GM19025 (cell line): ENCODE data around the gene DAD1.
"Not testable (repeated sequence)": the region's sequence is repeated elsewhere in the genome, so short reads cannot be mapped to it uniquely, and the experiment has no call there.

Source experiments
- ATAC-seq: cut with Tn5 transposase; IDR thresholded peaks from one replicate; pipeline ENCODE4 v1.9.1; 2021; ENCODE audit warnings: mild to moderate bottlenecking, low read depth, moderate library complexity; ENCODE audit not compliant: unreplicated experiment

DAD1 gene

GRCh38 chr14:22569737-22570131 is 19.3 kb downstream of the DAD1 start:
- ATAC-seq: no peak

GRCh38 chr14:22569106-22569736 is 19.8 kb downstream of the DAD1 start:
- no peak for ATAC-seq

GRCh38 chr14:22567437-22567836 is 21.6 kb downstream of the DAD1 start:
- no peak for ATAC-seq

GRCh38 chr14:22566845-22567244 is 22.2 kb downstream of the DAD1 start:
- ATAC-seq: no peak

GRCh38 chr14:22566266-22566665 is 22.8 kb downstream of the DAD1 start:
- ATAC-seq: not testable (repeated sequence)

GRCh38 chr14:22565391-22565945 is 23.6 kb downstream of the DAD1 start:
- no peak for ATAC-seq

- ATAC-seq: no peak
Observed at GRCh38 chr14:22564463-22564862, 24.6 kb downstream of the DAD1 start.

- no peak for ATAC-seq
Observed at GRCh38 chr14:22563987-22564386, 25.0 kb downstream of the DAD1 start.

GRCh38 chr14:22561661-22562579 is 27.1 kb downstream of the DAD1 start:
- no peak for ATAC-seq

GRCh38 chr14:22561366-22561660 is 27.7 kb downstream of the DAD1 start:
- no peak for ATAC-seq

GRCh38 chr14:22560662-22561365 is 28.2 kb downstream of the DAD1 start:
- ATAC-seq: no peak

- no peak for ATAC-seq
Observed at GRCh38 chr14:22559041-22559440, 30.0 kb downstream of the DAD1 start.

- ATAC-seq: no peak
Observed at GRCh38 chr14:22558221-22558913, 30.7 kb downstream of the DAD1 start.

- no peak for ATAC-seq
Observed at GRCh38 chr14:22557846-22558220, 31.2 kb downstream of the DAD1 start.

- ATAC-seq: no peak
Observed at GRCh38 chr14:22556990-22557623, 31.9 kb downstream of the DAD1 start.

- peak; percentile 70 for ATAC-seq
Observed at GRCh38 chr14:22556021-22556989, 32.7 kb downstream of the DAD1 start.

GRCh38 chr14:22555384-22556011 is 33.5 kb downstream of the DAD1 start:
- ATAC-seq: peak; percentile 6
